GDM1 (cell line): Measurements from ENCODE around the gene NBEAL2.

Experiments
- DNase-seq: peaks from one replicate; lab custom pipeline; 2025; lab: John Stamatoyannopoulos, UW

The NBEAL2 gene

DNA sequence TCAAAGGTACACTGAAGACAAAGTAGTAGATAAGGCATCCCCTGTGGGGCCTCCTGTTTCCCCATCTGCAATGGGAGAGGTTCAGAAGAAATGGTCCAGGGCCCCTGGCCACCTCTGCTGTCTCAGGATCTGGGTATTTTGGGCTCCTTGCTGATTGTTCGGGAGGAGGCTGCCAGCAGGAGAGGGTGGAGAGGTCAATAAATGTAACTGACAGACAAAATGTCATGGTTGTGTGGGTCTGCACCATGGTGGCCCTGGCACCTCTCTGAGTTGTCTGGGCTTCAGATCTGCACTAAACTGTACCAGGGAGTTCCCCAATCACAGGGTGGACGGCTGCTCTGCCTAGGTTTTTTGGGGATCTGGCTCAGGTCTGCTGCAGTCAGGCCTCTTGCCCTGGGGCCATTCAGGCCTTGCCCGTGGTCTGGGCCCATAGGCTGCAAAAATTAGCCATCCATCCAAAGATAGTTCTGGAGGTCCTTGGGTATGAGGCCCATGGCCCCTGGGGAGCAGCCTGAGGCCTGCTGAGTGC lies 7.4 kb downstream of the NBEAL2 start:
- no peak for DNase-seq

DNA sequence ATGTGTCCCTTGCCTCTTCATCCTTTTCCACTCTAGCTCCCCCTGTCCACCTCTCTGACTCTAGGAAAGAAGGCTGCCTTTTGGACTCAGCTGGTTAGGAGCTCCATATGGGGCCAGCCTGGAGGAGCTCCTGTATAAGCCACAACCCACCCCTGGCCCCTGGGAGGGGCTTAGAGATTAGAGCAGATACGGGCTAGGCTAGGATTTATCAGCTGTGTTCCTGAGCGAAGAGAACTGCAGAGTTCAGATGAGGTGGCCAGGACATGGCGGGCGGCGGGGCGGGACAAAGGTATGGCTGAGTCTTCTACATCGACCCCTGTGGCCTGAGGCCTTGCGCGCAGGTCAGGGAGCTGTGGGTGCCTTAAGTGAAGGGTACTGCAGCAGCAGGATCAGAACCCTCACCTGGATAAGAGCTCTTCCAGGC lies 7.9 kb downstream of the NBEAL2 start:
- no peak for DNase-seq

- DNase-seq = peak; percentile 91
Measured at GRCh38 chr3:46987743-46988401, 8.4 kb downstream of the NBEAL2 start.

- DNase-seq = no peak
Measured at GRCh38 chr3:46988616-46989015, 9.2 kb downstream of the NBEAL2 start.

DNA sequence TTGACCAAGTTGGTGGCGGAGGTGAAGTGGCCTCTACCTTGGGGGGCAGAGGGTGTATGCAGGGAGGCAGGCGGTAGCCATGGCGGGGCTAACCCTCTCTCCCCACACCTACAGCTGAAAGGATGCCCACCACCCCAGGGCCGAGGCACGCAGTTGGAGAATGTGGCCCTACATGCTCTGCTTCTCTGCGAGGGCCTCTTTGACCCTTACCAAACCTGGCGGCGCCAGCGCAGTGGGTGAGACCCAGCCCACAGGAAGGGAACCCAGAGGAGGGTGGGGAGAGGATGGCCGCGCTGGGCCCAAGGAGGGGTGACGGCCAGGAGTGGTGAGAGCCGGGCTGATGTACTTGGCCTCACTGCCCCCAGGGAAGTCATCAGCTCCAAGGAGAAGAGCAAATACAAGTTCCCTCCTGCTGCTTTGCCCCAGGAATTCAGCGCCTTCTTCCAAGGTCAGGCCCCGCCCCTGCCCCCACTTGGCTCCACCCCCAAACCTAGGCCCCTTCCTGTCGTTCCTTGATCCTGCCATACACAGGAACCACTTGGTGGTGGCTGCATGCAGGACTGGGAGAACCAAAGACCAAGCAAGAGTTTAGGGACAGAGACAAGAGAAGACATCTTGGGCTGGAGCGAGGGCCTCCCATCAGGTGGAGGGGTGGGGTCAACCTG lies 9.8 kb downstream of the NBEAL2 start:
- no peak for DNase-seq

- no peak for DNase-seq
Measured at GRCh38 chr3:46990573-46991374, 11.3 kb downstream of the NBEAL2 start.

DNA sequence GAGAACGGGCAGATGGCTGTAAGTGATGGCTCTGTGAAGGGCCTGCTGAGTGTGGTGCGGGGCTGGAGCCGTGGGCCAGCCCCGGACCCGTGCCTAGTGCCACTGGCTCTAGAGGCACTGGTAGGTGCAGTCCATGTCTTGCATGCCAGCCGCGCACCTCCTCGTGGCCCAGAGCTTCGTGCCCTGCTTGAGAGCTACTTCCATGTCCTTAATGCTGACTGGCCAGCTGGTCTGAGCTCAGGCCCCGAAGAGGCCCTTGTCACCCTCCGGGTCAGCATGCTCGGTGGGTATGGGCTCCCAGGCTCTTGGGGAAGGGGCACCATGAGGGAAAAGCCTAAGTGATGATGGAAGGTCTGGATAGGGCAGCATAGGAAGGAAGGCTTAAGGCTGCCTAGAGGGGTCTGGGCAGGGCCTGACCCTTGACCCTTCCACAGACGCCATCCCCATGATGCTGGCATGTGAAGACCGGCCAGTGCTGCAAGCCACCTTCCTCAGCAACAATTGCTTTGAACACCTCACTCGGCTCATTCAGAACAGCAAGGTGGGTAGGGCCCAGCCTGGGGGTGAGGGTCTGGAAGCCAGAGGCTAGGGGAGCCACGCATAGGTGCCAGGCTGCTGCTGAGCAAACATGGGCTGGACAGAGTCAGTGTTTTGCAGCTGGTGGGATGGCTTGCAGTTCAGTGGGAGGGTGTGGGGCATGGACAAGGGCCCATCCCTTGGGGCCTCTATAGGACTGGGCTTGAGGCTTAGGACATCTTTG lies 12.1 kb downstream of the NBEAL2 start:
- DNase-seq = no peak

DNA sequence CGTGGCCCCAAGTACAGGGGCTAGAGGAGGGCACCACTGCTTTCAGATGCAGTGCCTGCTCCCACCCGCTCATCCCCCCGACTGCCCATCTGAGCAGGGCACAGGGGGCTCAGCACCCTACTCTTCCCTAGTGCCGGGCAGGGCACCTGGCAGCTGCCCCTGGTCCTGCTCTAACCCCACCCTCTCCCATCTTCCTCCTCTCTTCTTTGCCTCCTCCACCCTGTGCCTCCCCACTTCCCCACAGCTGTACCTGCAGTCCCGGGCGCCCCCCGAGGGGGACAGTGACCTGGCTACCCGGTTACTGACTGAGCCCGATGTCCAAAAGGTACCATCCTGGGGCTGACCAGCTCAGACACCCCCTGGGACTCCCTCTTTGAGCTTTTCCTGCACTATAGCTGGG lies 12.8 kb downstream of the NBEAL2 start:
- DNase-seq = no peak

DNA sequence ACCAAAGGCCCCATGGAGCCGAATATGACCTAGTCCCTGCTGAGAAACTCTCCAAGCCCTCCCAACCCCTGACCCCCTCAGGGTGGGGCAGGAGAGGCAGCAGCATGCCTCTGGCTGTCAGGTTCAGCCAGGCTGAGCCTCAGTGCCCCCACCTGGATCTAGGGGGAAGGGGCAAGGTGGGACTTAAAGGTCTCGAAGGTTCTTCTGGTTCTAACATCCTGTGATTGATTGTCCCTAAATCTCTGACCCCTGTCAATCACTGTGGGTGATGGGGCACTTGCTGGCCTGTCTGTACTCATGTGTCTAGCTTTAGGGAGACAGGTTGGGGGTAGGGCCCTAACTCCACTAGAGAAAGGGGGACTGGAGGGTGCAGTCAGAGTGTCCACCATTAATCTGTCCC lies 13.8 kb downstream of the NBEAL2 start:
- no peak for DNase-seq

GRCh38 chr3:46993986-46994385 lies 14.5 kb downstream of the NBEAL2 start:
- DNase-seq = no peak

GRCh38 chr3:46994801-46995731 lies 15.6 kb downstream of the NBEAL2 start:
- no peak for DNase-seq

DNA sequence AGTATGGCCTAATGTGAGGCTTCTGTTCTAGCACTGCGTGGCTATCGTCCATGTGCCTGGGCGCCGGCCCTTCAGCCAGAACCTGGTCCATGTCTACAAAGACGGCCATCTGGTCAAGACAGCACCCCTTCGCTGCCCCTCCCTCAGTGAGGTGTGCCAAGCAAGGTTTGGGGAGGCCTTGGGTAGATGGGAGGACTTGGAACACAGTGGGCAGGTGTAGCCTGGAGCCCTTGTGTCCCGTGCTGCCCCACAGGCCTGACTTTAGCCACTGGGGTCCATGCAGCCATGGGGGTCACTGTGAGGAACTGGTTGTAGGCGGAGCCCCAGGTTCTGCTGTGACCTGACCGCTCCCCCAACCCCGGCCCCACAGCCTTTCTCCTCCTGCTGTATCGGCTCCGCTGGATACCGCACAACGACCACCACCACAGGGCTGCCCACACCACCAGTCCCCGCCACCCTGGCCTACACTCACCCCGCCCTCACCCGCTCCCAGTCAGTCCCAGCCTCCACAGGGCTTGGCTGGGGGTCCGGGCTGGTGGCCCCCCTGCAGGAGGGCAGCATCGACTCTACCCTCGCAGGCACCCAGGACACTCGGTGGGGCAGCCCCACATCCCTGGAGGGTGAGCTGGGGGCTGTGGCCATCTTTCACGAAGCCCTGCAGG lies 16.6 kb downstream of the NBEAL2 start:
- DNase-seq = no peak

DNA sequence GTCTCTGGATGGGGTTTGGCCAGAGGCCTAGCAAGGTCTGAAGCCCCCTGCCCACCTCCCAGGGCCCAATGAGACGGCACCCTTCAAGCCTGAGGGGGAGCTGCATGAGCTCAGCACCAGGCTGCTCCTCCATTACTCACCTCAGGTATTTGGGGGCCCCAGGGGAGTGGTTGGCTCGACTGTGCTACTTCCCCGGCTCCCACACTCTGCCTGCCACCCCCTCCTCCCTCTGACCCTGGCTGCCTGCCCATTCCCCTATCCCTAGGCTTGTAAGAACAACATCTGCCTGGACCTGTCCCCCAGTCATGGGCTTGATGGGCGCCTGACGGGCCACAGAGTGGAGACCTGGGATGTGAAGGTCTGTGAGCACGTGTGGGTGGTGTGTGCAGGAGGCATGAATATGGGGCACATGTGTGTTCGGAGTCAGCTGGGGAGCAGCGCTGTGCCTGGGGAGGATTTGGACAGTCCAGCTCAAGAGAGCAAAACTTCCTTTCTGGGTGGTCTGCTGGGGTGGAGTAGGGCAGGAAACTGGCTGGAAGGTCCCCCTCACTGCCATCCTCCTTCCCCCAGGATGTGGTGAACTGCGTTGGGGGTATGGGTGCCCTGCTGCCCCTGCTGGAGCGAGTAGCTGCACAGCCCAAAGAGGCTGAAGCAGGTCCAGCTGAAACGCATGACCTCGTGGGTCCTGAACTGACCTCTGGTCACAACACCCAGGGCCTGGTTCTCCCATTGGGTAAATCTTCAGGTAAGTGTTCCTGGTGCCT lies 17.4 kb downstream of the NBEAL2 start:
- no peak for DNase-seq

- no peak for DNase-seq
Measured at GRCh38 chr3:46997453-46998091, 18.1 kb downstream of the NBEAL2 start.

GRCh38 chr3:46998121-46998851 lies 18.8 kb downstream of the NBEAL2 start:
- peak; percentile 10 for DNase-seq

DNA sequence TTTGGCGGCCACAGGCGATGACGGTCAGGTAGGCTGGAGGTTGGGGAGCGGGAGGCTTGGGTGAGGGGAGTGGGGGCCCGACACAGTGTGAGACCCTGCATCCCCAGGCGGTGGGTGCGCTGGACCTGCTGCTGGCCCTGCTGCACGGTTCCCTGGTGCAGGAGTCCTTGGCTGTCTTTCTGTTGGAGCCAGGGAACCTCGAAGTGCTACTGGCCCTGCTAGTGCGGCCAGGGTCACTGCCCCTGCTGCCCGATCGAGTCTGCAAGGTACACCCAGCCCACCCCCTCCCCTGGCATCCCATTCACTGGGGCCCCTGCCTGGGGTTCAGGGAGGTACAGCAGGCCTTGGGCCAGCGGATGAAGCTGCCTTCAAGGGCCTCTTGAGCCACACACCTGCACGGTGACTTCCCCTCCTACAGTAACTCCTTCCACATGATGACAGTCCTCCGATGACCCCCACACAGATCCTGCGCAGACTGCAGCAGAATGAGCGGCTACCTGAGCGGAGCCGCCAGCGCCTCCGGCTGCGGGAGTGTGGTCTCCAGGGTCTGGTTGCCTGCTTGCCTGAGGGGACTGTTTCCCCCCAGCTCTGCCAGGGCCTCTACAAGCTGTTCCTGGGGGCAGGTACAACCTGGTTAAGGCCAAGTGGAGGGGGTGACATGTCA lies 19.5 kb downstream of the NBEAL2 start:
- no peak for DNase-seq

DNA sequence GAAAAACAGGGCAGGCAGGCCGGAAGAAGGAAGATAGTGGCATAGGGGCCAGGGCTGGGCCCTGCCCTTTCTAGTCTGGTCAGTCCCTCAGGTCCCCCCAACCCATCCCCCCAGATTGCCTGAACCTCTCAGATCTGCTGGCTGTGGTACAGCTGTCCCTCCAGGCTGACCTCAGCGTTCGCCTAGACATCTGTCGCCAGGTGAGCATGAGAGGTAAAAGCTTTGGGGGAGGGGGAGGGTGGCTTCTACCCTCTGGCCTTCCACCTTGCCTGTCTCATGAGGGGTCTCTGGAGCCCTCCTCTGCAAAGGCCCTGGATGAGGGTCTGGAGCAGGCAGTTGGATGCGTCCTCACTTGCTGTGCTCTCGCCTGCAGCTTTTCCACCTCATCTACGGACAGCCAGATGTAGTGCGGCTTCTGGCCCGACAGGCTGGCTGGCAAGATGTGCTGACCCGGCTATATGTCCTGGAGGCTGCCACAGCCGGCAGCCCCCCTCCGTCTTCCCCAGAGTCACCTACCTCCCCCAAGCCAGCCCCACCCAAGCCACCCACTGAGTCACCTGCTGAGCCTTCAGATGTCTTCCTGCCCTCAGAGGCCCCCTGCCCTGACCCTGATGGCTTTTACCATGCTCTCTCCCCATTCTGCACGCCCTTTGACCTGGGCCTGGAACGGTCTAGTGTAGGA lies 20.2 kb downstream of the NBEAL2 start:
- no peak for DNase-seq
